Heart left ventricle (tissue), 16 donors: ENCODE measurements around the gene IQSEC1. TPM values are rescaled to one million over a fixed set of nuclear protein-coding genes. Genes with fewer than 3 reads are reported as not detected.
A peak's percentile ranks its signal among the peaks of the same experiment; 100 is the strongest.

Experiments used
- ATAC-seq, 4 donors: fragments of 200-7000 bp; cut with Tn5 transposase; one replicate each; pipeline ENCODE4 v1.9.1; 2020 to 2022; ENCODE audit warnings: moderate library complexity in 4 of 4, mild to moderate bottlenecking in 3 of 4, moderate number of reproducible peaks in 1 of 4
- DNase-seq, 5 donors: peaks; one replicate each; pipeline ENCODE4 v3.0.0-alpha.2; 2020
- H3K27ac ChIP-seq, 12 donors: fragments of 200-600 bp; sonication (generic) in 4 of 12; one replicate each; pipeline versions ENCODE4 v1.5.0 to v1.8.0; 2016 to 2022; ENCODE audit warnings: mild to moderate bottlenecking in 2 of 12
- H3K27me3 ChIP-seq, 9 donors: fragments of 200-600 bp; sonication (generic) in 2 of 9; one replicate each; pipeline versions ENCODE4 v1.5.1 to v1.8.0; 2016 to 2022; ENCODE audit warnings: mild to moderate bottlenecking in 3 of 9
- H3K36me3 ChIP-seq, 9 donors: fragments of 200-600 bp; sonication (generic) in 2 of 9; one replicate each; pipeline versions ENCODE4 v1.5.0 to v1.8.0; 2018 to 2022; ENCODE audit warnings: mild to moderate bottlenecking in 2 of 9
- H3K4me1 ChIP-seq, 12 donors: fragments of 200-600 bp; sonication (generic) in 4 of 12; one replicate each; pipeline versions ENCODE4 v1.5.0 to v1.8.0; 2016 to 2022; ENCODE audit warnings: mild to moderate bottlenecking in 3 of 12
- H3K4me3 ChIP-seq, 12 donors: fragments of 200-600 bp; sonication (generic) in 4 of 12; one replicate each; pipeline versions ENCODE4 v1.5.0 to v1.8.0; 2017 to 2022; ENCODE audit warnings: mild to moderate bottlenecking in 9 of 12, moderate library complexity in 4 of 12
- H3K9me3 ChIP-seq, 12 donors: fragments of 200-600 bp; sonication (generic) in 4 of 12; one replicate each; pipeline versions ENCODE4 v1.5.0 to v1.8.0; 2016 to 2022; ENCODE audit warnings: mild to moderate bottlenecking in 1 of 12
- POLR2A ChIP-seq, 2 donors: fragments of 450-650 bp; IDR thresholded peaks; one replicate each; pipeline ENCODE4 v1.6.1; 2017; ENCODE audit warnings: antibody characterized with exemption in 2 of 2, mild to moderate bottlenecking in 2 of 2, moderate library complexity in 2 of 2
- WGBS, 4 donors: extraction: QIAGEN DNeasy Blood & Tissue Kit in 2 of 4; methylation state at CpG; one replicate each; pipeline versions ENCODE4 v1.1.5 to v1.1.7; 2013 to 2018; 5-methylcytosine and 5-hydroxymethylcytosine counted together
- intact Hi-C, 10 donors: fragments of 100-400 bp; cut with DNase I; formaldehyde crosslinking; loops; one replicate each; pipeline versions ENCODE4 v1.11.1 to v1.14.2; 2022
- polyA plus RNA-seq, 2 donors: library from polyadenylated mRNA; stranded (reverse); fragments of 200-250 nt; gene quantifications; one replicate each; pipeline ENCODE4 v1.2.3, GENCODE V29; 2013
- total RNA-seq, 9 donors: library from RNA; depleted of rRNA in 2 of 9; stranded (reverse); fragments of >200 nt in 2 of 9; fragmentation: NEBNext Ultra II Directional in 3 of 9; extraction: Animal tissue kit (Norgen Biotek cat#: 25700) in 3 of 9; gene quantifications; one replicate each; pipeline versions ENCODE4 v1.1.0 to v1.2.4, GENCODE V29; 2016 to 2023
- TF ChIP-seq, protein P1 (sequence below), 12 donors: fragments of 200-600 bp; sonication (generic) in 4 of 12; IDR thresholded peaks; one replicate each; pipeline versions ENCODE4 v1.5.0 to v1.8.0; 2018 to 2022; ENCODE audit warnings: antibody characterized with exemption in 12 of 12, mild to moderate bottlenecking in 5 of 12
- donor health status: ischemic (EF 13 %, LVEDD 7.1; RV severe dilation, severe dysfunction).
- donor health status: healthy with polysubstance abuse.
- donor health status: DM: no; HTN: yes; CAD: no.
- donor health status: DM: no; HTN: no; CAD: no.
- donor health status: ischemic (EF 25% LVEDD 6.9; RV normal size, moderate dysfunction).
- donor health status: ischemic (EF 25% LVEDD 5.7; RV mildly dilated, moderate dysfunction).
- donor health status: healthy.
- donor health status: DM: yes; HTN: yes; CAD: no.
- donor health status: ischemic (EF 35%, LVEDD 5.7; RV mildly dilated, moderate dysfunction).
- donor health status: nonischemic (EF 11% LVEDD 7.7; RV severe dilation, severe dysfunction).
- donor health status: DM: yes; HTN: yes; CAD: no.
- donor health status: PGD.
- donor health status: ischemic (EF 29% LVEDD 5.4; RV normal size, mild dysfunction).
- donor health status: nonischemic (EF 23%, LVEDD 6.1; RV moderate dilation, normal function).

The IQSEC1 gene
- total and polyA plus RNA-seq, 11 donors, result 28.8 to 79.1 (median 62.2) TPM

DNA sequence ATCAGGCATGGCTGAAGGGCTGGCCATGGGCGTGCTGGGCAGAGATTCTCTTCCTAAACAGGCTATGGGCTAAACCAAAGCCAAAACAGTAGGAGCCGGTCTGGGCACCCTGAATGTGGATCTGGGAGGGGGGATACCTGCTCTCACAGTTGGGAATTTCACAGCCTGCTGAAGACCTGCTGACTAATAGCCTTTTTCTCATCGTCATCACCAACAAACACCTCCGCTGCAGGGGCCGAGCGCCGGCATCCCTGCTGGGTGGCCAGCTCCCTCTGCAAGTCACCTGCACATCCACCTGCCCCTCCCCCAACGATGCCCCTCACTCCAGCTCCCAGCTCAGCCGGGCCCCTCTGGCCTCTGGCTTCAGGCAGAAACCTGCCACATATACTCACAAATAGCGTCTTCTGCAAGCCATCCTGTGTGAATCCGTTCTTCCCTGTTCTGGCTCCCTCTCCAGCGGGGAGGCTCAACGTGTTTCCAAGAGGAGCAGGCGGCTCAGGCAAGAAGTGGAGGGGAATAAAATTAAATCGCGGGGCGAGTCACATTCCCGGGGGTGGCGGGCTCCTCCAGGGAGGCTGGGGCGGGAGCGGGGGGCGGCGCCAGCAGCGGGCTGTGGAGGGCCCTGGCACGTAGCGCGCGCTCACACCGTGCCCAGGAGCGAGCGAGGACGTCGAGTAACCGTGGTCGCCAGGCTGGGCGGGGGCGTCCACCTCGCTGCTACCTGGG, 466 bp downstream of the IQSEC1 start:
- Histone ChIP-seq H3K27ac (peak overlapping the region in 6 of 12 donors; percentile 65 to 85 (median 72)), H3K4me1 (peaks cover 10 to 63% (median 27%) of the 10 kb centered on the region in 12 donors), H3K27me3 (peaks cover 0 to 24% (median 0%) of the 10 kb centered on the region in 9 donors), H3K4me3 (peak overlapping the region in 10 of 12 donors; percentile 14 to 42 (median 26)), H3K36me3 (no peaks in the 10 kb centered on the region), H3K9me3 (no peaks in the 10 kb centered on the region)
- peak in 1 of 4 donors; percentile 10 for ATAC-seq
- no peak for DNase-seq
- 14 to 34% (median 20%) methylated on average over 30 to 38 of the region's 38 CpGs for WGBS, 4 donors
- intact Hi-C loops, result no loop called here
- TF ChIP-seq, protein P1, sequence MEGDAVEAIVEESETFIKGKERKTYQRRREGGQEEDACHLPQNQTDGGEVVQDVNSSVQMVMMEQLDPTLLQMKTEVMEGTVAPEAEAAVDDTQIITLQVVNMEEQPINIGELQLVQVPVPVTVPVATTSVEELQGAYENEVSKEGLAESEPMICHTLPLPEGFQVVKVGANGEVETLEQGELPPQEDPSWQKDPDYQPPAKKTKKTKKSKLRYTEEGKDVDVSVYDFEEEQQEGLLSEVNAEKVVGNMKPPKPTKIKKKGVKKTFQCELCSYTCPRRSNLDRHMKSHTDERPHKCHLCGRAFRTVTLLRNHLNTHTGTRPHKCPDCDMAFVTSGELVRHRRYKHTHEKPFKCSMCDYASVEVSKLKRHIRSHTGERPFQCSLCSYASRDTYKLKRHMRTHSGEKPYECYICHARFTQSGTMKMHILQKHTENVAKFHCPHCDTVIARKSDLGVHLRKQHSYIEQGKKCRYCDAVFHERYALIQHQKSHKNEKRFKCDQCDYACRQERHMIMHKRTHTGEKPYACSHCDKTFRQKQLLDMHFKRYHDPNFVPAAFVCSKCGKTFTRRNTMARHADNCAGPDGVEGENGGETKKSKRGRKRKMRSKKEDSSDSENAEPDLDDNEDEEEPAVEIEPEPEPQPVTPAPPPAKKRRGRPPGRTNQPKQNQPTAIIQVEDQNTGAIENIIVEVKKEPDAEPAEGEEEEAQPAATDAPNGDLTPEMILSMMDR (IDR thresholded peaks at IDR 0.05), result no peak
- no peak for TF ChIP-seq POLR2A (IDR thresholded peaks at IDR 0.05)

DNA sequence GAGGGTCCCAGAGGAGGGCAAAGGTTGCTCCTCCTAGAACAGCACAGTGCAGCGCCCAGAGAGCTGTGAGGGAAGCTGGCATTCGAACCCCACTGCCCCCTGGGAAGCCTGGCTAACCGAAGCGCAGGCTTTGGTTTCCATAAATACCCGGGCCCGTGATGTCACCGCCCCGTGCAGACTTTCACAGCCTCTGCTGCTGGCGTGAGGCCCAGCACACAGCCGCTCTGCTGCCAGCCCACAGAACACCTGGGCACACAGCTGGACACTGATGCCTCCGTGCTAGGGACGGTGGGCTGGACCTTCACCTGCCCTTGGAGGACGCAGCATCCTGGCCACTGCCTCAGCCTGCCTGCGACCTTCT, 1.0 kb downstream of the IQSEC1 start:
- TF ChIP-seq, protein P1 (IDR thresholded peaks at IDR 0.05), result no peak
- no peak for TF ChIP-seq POLR2A (IDR thresholded peaks at IDR 0.05)
- H3K4me3 ChIP-seq, result peak overlapping the region in 4 of 12 donors; percentile 3 to 42 (median 26)

DNA sequence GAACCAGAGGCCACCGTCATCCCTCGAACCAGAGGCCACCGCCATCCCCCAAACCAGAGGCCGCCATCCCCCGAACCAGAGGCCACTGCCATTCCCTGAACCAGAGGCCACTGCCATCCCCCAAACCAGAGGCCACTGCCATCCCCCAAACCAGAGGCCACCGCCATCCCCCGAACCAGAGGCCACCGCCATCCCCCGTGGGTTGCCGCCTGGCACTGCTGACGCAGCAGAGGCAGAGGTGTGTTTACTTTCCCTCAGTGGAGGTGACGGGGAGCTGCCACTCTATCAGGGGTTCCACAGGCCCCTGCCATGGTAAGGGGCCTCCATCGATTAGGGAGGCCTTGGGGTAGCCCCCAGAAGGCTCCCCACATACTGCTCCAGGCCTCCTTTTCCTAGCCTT, 1.5 kb downstream of the IQSEC1 start:
- peaks cover 0 to 24% (median 0%) of the 10 kb centered on the region in 9 donors for H3K27me3 ChIP-seq
- H3K27ac ChIP-seq, result peak overlapping the region in 8 of 12 donors; percentile 65 to 85 (median 72)
- intact Hi-C loops, result no loop called here
- H3K36me3 ChIP-seq, result no peaks in the 10 kb centered on the region
- no peak overlapping the region for H3K4me3 ChIP-seq
- ATAC-seq (no peak), DNase-seq (no peak)
- no peaks in the 10 kb centered on the region for H3K9me3 ChIP-seq
- WGBS, 4 donors, result 94 to 98% (median 97%) methylated on average over 3 to 13 of the region's 13 CpGs
- TF ChIP-seq, protein P1 (IDR thresholded peaks at IDR 0.05), result no peak
- no peak for TF ChIP-seq POLR2A (IDR thresholded peaks at IDR 0.05)
- peaks cover 9 to 56% (median 20%) of the 10 kb centered on the region in 12 donors for H3K4me1 ChIP-seq

More for the DNA sequence above, 1.0 kb downstream of the IQSEC1 start:
- WGBS, 4 donors, result 37 to 58% (median 46%) methylated on average over 7 to 14 of the region's 14 CpGs
- ATAC-seq (peak; percentile 70 to 90 (median 80)), DNase-seq (peak; percentile 74 to 87 (median 77))
- Histone ChIP-seq H3K27me3 (peaks cover 0 to 24% (median 0%) of the 10 kb centered on the region in 9 donors), H3K36me3 (no peaks in the 10 kb centered on the region), H3K9me3 (no peaks in the 10 kb centered on the region), H3K27ac (peak overlapping the region in 8 of 12 donors; percentile 65 to 85 (median 72)), H3K4me1 (peaks cover 9 to 58% (median 22%) of the 10 kb centered on the region in 12 donors)
- intact Hi-C loops, result no loop called here

- Histone ChIP-seq H3K36me3 (no peaks in the 10 kb centered on the region), H3K4me1 (peaks cover 9 to 50% (median 20%) of the 10 kb centered on the region in 12 donors), H3K27ac (no peak overlapping the region), H3K27me3 (peaks cover 0 to 24% (median 0%) of the 10 kb centered on the region in 9 donors), H3K9me3 (no peaks in the 10 kb centered on the region), H3K4me3 (no peak overlapping the region)
- 79 to 92% (median 86%) methylated on average over 11 of the region's 11 CpGs for WGBS, 4 donors
- DNase-seq (no peak), ATAC-seq (no peak)
- TF ChIP-seq, protein P1 (IDR thresholded peaks at IDR 0.05), result no peak
- TF ChIP-seq POLR2A (IDR thresholded peaks at IDR 0.05), result no peak
- intact Hi-C loops, result no loop called here
Measured at GRCh38 chr3:13070391-13071070, 2.7 kb downstream of the IQSEC1 start.
